Right lobe of liver (tissue), 6 donors: ENCODE data around the gene NUDT12. TPM values are rescaled to one million over a fixed set of nuclear protein-coding genes. Genes with fewer than 3 reads are reported as not detected.

Experiments used
- ATAC-seq, 4 donors: fragments of 200-7000 bp; cut with Tn5 transposase; one replicate each; pipeline ENCODE4 v1.9.1; 2020; ENCODE audit warnings: mild to moderate bottlenecking in 4 of 4, moderate library complexity in 4 of 4
- DNase-seq, 3 donors: peaks; one replicate each; pipeline ENCODE4 v3.0.0-alpha.2; 2020
- H3K27ac ChIP-seq, 3 donors: fragments of 200-600 bp; one replicate each; pipeline ENCODE4 v1.8.0; 2022
- H3K27me3 ChIP-seq, 2 donors: fragments of 200-600 bp; one replicate each; pipeline ENCODE4 v1.8.0; 2022
- H3K36me3 ChIP-seq, 4 donors: fragments of 200-600 bp; sonication (generic) in 1 of 4; one replicate each; pipeline versions ENCODE4 v1.5.1 to v1.8.0; 2017 to 2022; ENCODE audit warnings: control low read depth in 1 of 4
- H3K4me1 ChIP-seq, 4 donors: fragments of 200-600 bp; sonication (generic) in 1 of 4; one replicate each; pipeline versions ENCODE4 v1.5.1 to v1.8.0; 2017 to 2022; ENCODE audit warnings: control low read depth in 1 of 4
- H3K4me3 ChIP-seq, 3 donors: fragments of 200-600 bp; one replicate each; pipeline ENCODE4 v1.8.0; 2022
- H3K9me3 ChIP-seq, 4 donors: fragments of 200-600 bp; sonication (generic) in 1 of 4; one replicate each; pipeline versions ENCODE4 v1.5.1 to v1.8.0; 2017 to 2022; ENCODE audit warnings: control low read depth in 1 of 4
- POLR2A ChIP-seq: fragments of 450-650 bp; IDR thresholded peaks from one replicate; pipeline ENCODE4 v1.6.1; 2017; ENCODE audit warnings: antibody characterized with exemption, mild to moderate bottlenecking
- WGBS: methylation state at CpG from one replicate; pipeline ENCODE4 v1.1.6; 2018; ENCODE audit warnings: low coverage, low lambda C conversion rate; ENCODE audit not compliant: insufficient coverage; ENCODE audit errors: missing lambda C conversion rate; 5-methylcytosine and 5-hydroxymethylcytosine counted together
- intact Hi-C, 2 donors: fragments of 100-400 bp; cut with DNase I; formaldehyde crosslinking; loops; one replicate each; pipeline versions ENCODE4 v1.11.2 to v1.14.1; 2022
- total RNA-seq, 6 experiments: library from RNA; depleted of rRNA in 2 of 6; stranded (reverse); fragments of >200 nt in 2 of 6; fragmentation: NEBNext Ultra II Directional in 3 of 6; extraction: Animal tissue kit (Norgen Biotek cat#: 25700) in 3 of 6; gene quantifications; one replicate each; pipeline versions ENCODE4 v1.1.0 to v1.2.4, GENCODE V29; 2016 to 2023
- TF ChIP-seq, protein P1 (sequence below), 4 donors: fragments of 200-600 bp in 3 of 4; fragments of 450-650 bp in 1 of 4; IDR thresholded peaks; one replicate each; pipeline versions ENCODE4 v1.5.1 to v1.8.0; 2016 to 2022; ENCODE audit warnings: antibody characterized with exemption in 4 of 4, mild to moderate bottlenecking in 2 of 4
- donor health status: DM: no; HTN: yes; CAD: no.
- donor health status: DM: no; HTN: no; CAD: no.
- donor health status: DM: no; HTN: no; CAD: no.
- donor health status: DM: no; HTN: yes; CAD: no.
- donor health status: DM: no; HTN: yes; CAD: no.

NUDT12 gene
- total RNA-seq, 6 experiments from 2014 or later = 15.9 to 19.9 (median 18.4) TPM

GRCh38 chr5:103565719-103566118, 3.1 kb upstream of the NUDT12 start:
- TF ChIP-seq, protein P1, sequence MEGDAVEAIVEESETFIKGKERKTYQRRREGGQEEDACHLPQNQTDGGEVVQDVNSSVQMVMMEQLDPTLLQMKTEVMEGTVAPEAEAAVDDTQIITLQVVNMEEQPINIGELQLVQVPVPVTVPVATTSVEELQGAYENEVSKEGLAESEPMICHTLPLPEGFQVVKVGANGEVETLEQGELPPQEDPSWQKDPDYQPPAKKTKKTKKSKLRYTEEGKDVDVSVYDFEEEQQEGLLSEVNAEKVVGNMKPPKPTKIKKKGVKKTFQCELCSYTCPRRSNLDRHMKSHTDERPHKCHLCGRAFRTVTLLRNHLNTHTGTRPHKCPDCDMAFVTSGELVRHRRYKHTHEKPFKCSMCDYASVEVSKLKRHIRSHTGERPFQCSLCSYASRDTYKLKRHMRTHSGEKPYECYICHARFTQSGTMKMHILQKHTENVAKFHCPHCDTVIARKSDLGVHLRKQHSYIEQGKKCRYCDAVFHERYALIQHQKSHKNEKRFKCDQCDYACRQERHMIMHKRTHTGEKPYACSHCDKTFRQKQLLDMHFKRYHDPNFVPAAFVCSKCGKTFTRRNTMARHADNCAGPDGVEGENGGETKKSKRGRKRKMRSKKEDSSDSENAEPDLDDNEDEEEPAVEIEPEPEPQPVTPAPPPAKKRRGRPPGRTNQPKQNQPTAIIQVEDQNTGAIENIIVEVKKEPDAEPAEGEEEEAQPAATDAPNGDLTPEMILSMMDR (IDR thresholded peaks at IDR 0.05) = no peak
- no peak for TF ChIP-seq POLR2A
- Histone ChIP-seq H3K27me3 (no peaks in the 10 kb centered on the region), H3K4me3 (no peak overlapping the region), H3K27ac (no peak overlapping the region), H3K4me1 (peaks cover 0 to 10% (median 5%) of the 10 kb centered on the region in 4 donors), H3K36me3 (no peaks in the 10 kb centered on the region), H3K9me3 (no peaks in the 10 kb centered on the region)
- no peak for ATAC-seq
- DNase-seq = no peak
- 91% methylated on average over 4 of the region's 4 CpGs for WGBS
- intact Hi-C loops = no loop called here

DNA sequence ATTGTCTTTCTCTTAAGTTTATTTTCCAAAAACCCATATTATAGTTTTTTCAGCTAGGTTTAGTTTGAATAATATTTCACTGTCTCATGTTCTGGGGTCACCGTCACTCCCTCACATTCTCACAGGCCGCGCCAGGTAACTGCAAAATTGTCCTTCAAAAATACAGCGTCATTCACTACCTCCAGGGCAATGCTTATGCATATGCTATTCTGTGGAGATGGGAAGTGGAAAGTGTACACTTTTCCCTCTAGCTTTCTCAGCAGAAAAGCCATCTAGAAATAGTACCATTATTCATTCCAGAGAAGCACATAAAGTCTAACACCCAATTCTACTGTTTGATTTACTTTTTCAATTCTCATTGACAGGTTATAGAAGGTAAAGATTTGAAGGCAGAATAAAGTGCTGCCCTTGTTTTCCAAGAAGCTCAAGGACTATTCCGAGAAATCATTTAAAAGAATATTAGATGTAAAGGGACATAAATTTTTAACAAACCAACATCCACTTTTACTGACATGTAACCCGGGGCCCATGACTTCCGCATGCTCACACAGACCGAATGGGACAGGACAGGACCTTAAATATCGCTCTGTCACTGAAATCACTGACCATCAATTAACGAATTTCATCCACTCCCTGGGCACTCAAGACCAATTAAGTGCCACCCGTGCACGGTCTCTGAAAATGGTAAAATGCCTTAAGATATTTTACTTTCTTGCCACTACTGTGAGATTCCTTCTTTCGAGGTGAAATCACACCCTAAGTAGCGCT, 720 bp downstream of the NUDT12 start:
- peak overlapping the region; percentile 73 to 86 (median 77) for H3K27ac ChIP-seq
- DNase-seq (no peak), ATAC-seq (peak; percentile 48 to 55 (median 54))
- H3K36me3 ChIP-seq = no peaks in the 10 kb centered on the region
- peak overlapping the region; percentile 77 to 90 (median 87) for H3K4me3 ChIP-seq
- 15% methylated on average over 14 of the region's 14 CpGs for WGBS
- H3K4me1 ChIP-seq = peaks cover 0 to 3% (median 0%) of the 10 kb centered on the region in 4 donors
- no peaks in the 10 kb centered on the region for H3K9me3 ChIP-seq
- intact Hi-C loops = no loop called here
- TF ChIP-seq, protein P1 (IDR thresholded peaks at IDR 0.05) = no peak
- no peak for TF ChIP-seq POLR2A
- no peaks in the 10 kb centered on the region for H3K27me3 ChIP-seq

GRCh38 chr5:103560826-103561225, 1.8 kb downstream of the NUDT12 start:
- Histone ChIP-seq H3K4me3 (no peak overlapping the region), H3K9me3 (no peaks in the 10 kb centered on the region), H3K27me3 (no peaks in the 10 kb centered on the region), H3K4me1 (peaks cover 0 to 3% (median 0%) of the 10 kb centered on the region in 4 donors), H3K36me3 (no peaks in the 10 kb centered on the region), H3K27ac (no peak overlapping the region)
- WGBS = 90% methylated on average over 3 of the region's 3 CpGs
- ATAC-seq (no peak), DNase-seq (no peak)
- intact Hi-C loops = no loop called here
- TF ChIP-seq, protein P1 (IDR thresholded peaks at IDR 0.05) = no peak
- TF ChIP-seq POLR2A = no peak

DNA sequence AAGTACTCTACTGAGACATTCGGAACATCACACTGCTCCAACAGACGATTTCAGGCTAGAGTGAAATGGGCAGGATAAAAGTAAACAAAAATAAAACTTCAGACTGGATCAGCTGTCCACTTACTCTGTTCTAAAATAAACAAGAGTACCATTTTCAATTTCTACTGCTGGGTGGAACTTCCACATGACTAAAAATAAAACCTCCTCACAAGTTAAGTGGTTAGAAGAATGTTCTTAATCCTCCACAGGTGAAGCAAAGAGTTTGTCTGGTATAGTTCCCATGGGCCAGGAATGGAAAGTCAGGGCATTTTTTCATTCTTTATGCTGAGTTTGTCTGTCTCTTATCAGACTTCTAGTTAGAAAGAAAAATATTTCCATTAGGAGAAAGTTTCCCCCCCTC, 15.7 kb downstream of the NUDT12 start:
- no peak overlapping the region for H3K27ac ChIP-seq
- H3K4me1 ChIP-seq = no peaks in the 10 kb centered on the region
- TF ChIP-seq POLR2A = no peak
- TF ChIP-seq, protein P1 (IDR thresholded peaks at IDR 0.05) = no peak
- intact Hi-C loops = no loop called here
- DNase-seq = no peak
- peaks cover 0 to 12% (median 5%) of the 10 kb centered on the region in 4 donors for H3K36me3 ChIP-seq
- H3K27me3 ChIP-seq = no peaks in the 10 kb centered on the region
- 74% methylated on average over 2 of the region's 2 CpGs for WGBS
- no peak overlapping the region for H3K4me3 ChIP-seq
- ATAC-seq = no peak
- no peaks in the 10 kb centered on the region for H3K9me3 ChIP-seq
